ENCODE data around the gene C5orf22.
"Not testable (repeated sequence)": the region's sequence is repeated elsewhere in the genome, so short reads cannot be mapped to it uniquely, and the experiment has no call there.

Gene C5orf22

GRCh38 chr5:31531888-31532547, at the start of gene C5orf22, which contains the start of gene DROSHA:
Gene C5orf22 (plus strand): TSS chr5:31532301. CDS start chr5:31532393, 92 bp downstream.
Gene DROSHA (minus strand): TSS chr5:31532093. CDS start chr5:31529059, 3,034 bp downstream.
- DNase-seq: no peak

GRCh38 chr5:31485376-31486207, 46.5 kb upstream of the C5orf22 start:
- no peak for DNase-seq

GRCh38 chr5:31486441-31486840, 45.7 kb upstream of the C5orf22 start:
- DNase-seq: no peak

- DNase-seq: no peak
Observed at GRCh38 chr5:31487506-31487905, 44.6 kb upstream of the C5orf22 start.

GRCh38 chr5:31492869-31493268, 39.2 kb upstream of the C5orf22 start:
- no peak for DNase-seq

GRCh38 chr5:31495336-31495735, 36.8 kb upstream of the C5orf22 start:
- no peak for DNase-seq

GRCh38 chr5:31496301-31496700, 35.8 kb upstream of the C5orf22 start:
- DNase-seq: no peak

- no peak for DNase-seq
Observed at GRCh38 chr5:31496891-31497290, 35.2 kb upstream of the C5orf22 start.

- DNase-seq: no peak
Observed at GRCh38 chr5:31500256-31500655, 31.8 kb upstream of the C5orf22 start.

- DNase-seq: no peak
Observed at GRCh38 chr5:31502506-31502905, 29.6 kb upstream of the C5orf22 start.

- DNase-seq: no peak
Observed at GRCh38 chr5:31504529-31504928, 27.6 kb upstream of the C5orf22 start.

GRCh38 chr5:31511305-31511704, 20.8 kb upstream of the C5orf22 start:
- DNase-seq: no peak

- no peak for DNase-seq
Observed at GRCh38 chr5:31516802-31517201, 15.3 kb upstream of the C5orf22 start.

GRCh38 chr5:31523041-31523440, 9.1 kb upstream of the C5orf22 start:
- DNase-seq: no peak

- no peak for DNase-seq
Observed at GRCh38 chr5:31530541-31531265, 1.4 kb upstream of the C5orf22 start.

GRCh38 chr5:31531543-31531887, 586 bp upstream of the C5orf22 start:
- DNase-seq: no peak

GRCh38 chr5:31534527-31535046, 2.5 kb downstream of the C5orf22 start:
- DNase-seq: no peak

- DNase-seq: no peak
Observed at GRCh38 chr5:31536873-31537272, 4.8 kb downstream of the C5orf22 start.

- DNase-seq: no peak
Observed at GRCh38 chr5:31537349-31537748, 5.2 kb downstream of the C5orf22 start.

- DNase-seq: no peak
Observed at GRCh38 chr5:31537851-31538250, 5.8 kb downstream of the C5orf22 start.

- not testable (repeated sequence) for DNase-seq
Observed at GRCh38 chr5:31549114-31549513, 17.0 kb downstream of the C5orf22 start.

- DNase-seq: no peak
Observed at GRCh38 chr5:31551878-31552277, 19.8 kb downstream of the C5orf22 start.

GRCh38 chr5:31553863-31554262, 21.8 kb downstream of the C5orf22 start:
- no peak for DNase-seq
